A549 (cell line): ENCODE data around the gene ZNF33A.

Source experiments
- CEBPB ChIP-seq, 2 experiments: fragments of >200 bp in 1 of 2; sonication (Bioruptor Twin) in 1 of 2; formaldehyde crosslinking in 1 of 2; IDR thresholded peaks; 2 replicates each; pipeline ENCODE4 v1.6.1; 2012 to 2016
- CTCF ChIP-seq: fragments of >200 bp; sonication (Bioruptor Twin); formaldehyde crosslinking; IDR thresholded peaks from 3 replicates; pipeline ENCODE4 v1.5.1; 2016
- E2F6 ChIP-seq: IDR thresholded peaks from 2 replicates; pipeline ENCODE4 v1.6.1; 2012; ENCODE audit warnings: low read depth, borderline replicate concordance
- HDAC2 ChIP-seq: fragments of 200-600 bp; sonication (generic); IDR thresholded peaks from 2 replicates; pipeline ENCODE4 v1.6.1; 2016
- HOXB13 ChIP-seq: fragments of 250-450 bp; sonication (Bioruptor Pico); IDR thresholded peaks from 2 replicates; pipeline ENCODE4 v1.5.0; 2020; ENCODE audit warnings: low read depth, mild to moderate bottlenecking, moderate library complexity
- JUN ChIP-seq, 2 experiments: fragments of >200 bp; sonication (Bioruptor Twin); formaldehyde crosslinking; IDR thresholded peaks; 2 replicates in 1 of 2; 3 replicates in 1 of 2; pipeline ENCODE4 v1.6.1; 2016 to 2017
- POLR2A ChIP-seq: IDR thresholded peaks from 2 replicates; pipeline ENCODE4 v1.6.1; 2012; ENCODE audit warnings: mild to moderate bottlenecking, low read length
- REST ChIP-seq: fragments of 200-600 bp; sonication (generic); IDR thresholded peaks from 2 replicates; pipeline ENCODE4 v1.6.1; 2016; ENCODE audit warnings: antibody characterized with exemption, mild to moderate bottlenecking, moderate library complexity
- SREBF2 ChIP-seq: fragments of 450-650 bp; IDR thresholded peaks from 2 replicates; pipeline ENCODE4 v1.6.1; 2014; ENCODE audit warnings: mild to moderate bottlenecking, moderate library complexity

- TF ChIP-seq JUN (IDR thresholded peaks at IDR 0.05) (no peak), REST (no peak), CTCF (no peak), CEBPB (IDR thresholded peaks at IDR 0.05) (no peak), E2F6 (no peak), SREBF2 (no peak), HDAC2 (no peak), POLR2A (no peak), HOXB13 (CRISPR knock-in tag) (no peak)
These were observed 101.7 kb downstream of the ZNF33A start for GRCh38 chr10:38112159-38112558.
